Measurements from ENCODE around the gene ERI2.
A peak's percentile ranks its signal among the peaks of the same experiment; 100 is the strongest.

Gene ERI2

DNA sequence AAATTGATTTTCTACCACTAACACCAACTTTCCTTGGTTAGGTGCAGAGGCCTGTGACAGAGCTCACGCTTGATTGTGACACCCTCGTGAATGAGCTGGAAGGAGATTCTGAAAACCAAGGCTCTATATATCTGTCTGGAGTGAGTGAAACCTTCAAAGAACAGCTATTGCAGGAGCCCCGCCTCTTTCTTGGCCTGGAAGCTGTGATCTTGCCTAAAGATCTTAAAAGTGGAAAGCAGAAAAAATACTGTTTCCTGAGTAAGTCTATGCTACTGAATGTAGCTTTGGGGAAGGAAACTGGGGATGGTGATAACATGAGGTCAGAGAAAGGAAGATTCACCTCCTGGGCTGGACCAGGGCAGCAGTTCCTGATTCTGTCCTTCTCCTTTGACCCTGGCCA is 38.3 kb upstream of the ERI2 start:
- DNase-seq (ENCODE audit: insufficient read length) (no peak), FAIRE-seq (no peak)
- TF ChIP-seq POLR2A (IDR thresholded peaks at IDR 0.05; ENCODE audit: low read depth, low read length): no peak
- no peak for TF ChIP-seq POLR2AphosphoS5 (IDR thresholded peaks at IDR 0.05; ENCODE audit: low read depth, low read length)
- no peak for TF ChIP-seq TAF1 (IDR thresholded peaks at IDR 0.05; ENCODE audit: borderline replicate concordance, low read depth, low read length)

DNA sequence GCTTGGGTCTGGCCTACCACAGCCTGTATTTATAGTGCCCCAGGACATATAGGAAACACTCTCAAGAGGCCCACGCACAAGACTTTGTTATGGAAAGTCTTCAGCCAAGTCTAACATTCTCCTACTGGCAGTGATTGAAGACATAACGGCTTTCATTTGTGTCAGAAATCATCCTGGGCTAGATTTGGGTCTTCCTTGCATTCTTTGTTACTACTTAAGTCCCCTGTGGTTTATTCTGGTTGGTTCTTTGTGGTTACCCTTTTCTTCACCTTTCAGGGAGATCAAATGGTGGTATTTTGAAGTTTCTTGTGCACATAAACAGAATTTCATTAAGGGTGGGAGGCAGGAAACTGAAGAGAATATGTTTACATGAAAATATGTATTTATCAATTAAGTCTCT is 37.8 kb upstream of the ERI2 start:
- DNase-seq (ENCODE audit: insufficient read length) (no peak), FAIRE-seq (no peak)
- no peak for TF ChIP-seq POLR2A (IDR thresholded peaks at IDR 0.05; ENCODE audit: low read depth, low read length)
- no peak for TF ChIP-seq TAF1 (IDR thresholded peaks at IDR 0.05; ENCODE audit: borderline replicate concordance, low read depth, low read length)
- TF ChIP-seq POLR2AphosphoS5 (IDR thresholded peaks at IDR 0.05; ENCODE audit: low read depth, low read length): no peak

DNA sequence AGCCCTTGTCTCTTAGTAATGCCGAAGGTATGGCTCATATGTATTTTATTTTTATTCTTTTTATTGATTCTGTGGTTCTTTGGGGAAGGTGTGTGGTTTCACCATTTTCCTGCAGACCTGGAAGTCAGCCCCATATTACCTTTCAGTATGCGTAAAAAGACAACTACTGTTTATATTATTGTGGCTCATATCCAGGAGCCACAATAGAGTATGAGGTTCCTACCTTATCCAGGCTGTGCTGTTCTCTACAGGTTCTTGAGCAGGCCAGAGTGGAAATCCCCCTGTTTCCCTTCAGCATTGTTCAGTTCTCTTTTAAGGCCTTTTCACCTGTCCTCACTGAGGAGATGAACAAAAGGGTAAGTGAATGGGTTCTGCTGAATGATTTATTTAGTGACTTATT is 33.2 kb upstream of the ERI2 start:
- no peak for FAIRE-seq
- DNase-seq (ENCODE audit: insufficient read length): no peak
- TF ChIP-seq TAF1 (IDR thresholded peaks at IDR 0.05; ENCODE audit: borderline replicate concordance, low read depth, low read length) (no peak), POLR2A (IDR thresholded peaks at IDR 0.05; ENCODE audit: low read depth, low read length) (no peak), POLR2AphosphoS5 (IDR thresholded peaks at IDR 0.05; ENCODE audit: low read depth, low read length) (no peak)

DNA sequence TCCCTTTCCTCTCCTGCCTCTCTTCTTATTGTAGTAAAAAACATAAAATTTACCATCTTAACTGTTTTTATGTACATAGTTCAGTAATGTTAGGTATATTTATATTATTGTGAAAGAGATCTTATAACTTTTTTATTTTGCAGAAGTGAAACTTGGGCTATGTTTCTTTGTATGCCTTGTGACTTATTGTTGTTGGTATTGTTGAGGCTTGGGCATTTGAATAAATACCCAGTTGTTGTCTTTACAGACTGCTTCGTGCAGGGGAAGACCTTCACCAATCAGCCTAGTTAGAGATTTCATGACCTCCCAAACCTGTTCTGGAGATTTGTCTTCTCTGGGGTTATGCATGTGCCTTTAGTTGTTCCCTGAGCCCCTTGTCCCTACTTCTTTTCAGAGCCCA is 32.0 kb upstream of the ERI2 start:
- DNase-seq (ENCODE audit: insufficient read length): no peak
- FAIRE-seq: no peak
- TF ChIP-seq POLR2A (IDR thresholded peaks at IDR 0.05; ENCODE audit: low read depth, low read length) (no peak), TAF1 (IDR thresholded peaks at IDR 0.05; ENCODE audit: borderline replicate concordance, low read depth, low read length) (no peak), POLR2AphosphoS5 (IDR thresholded peaks at IDR 0.05; ENCODE audit: low read depth, low read length) (no peak)

DNA sequence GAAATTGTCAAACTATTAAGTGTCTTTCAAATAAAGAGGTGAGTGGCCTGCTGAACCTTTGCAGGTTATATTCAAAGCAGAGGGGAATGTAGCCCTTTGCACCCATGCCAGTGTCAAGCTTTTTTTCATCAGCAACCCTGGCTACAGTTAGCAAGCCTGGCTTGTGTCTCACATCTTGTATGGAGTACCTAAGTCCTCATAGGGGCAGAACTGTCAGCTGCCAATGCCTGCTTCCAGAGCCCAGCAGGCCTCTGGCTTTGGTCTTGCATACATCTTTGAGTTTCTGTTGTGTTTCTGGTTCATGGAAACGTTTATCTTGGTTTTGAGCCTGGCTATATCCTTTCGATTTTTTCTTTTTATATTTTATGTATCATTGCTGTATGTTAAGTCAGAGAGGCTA is 26.8 kb upstream of the ERI2 start:
- DNase-seq (ENCODE audit: insufficient read length) (no peak), FAIRE-seq (no peak)
- TF ChIP-seq POLR2AphosphoS5 (IDR thresholded peaks at IDR 0.05; ENCODE audit: low read depth, low read length) (no peak), POLR2A (IDR thresholded peaks at IDR 0.05; ENCODE audit: low read depth, low read length) (no peak), TAF1 (IDR thresholded peaks at IDR 0.05; ENCODE audit: borderline replicate concordance, low read depth, low read length) (no peak)

DNA sequence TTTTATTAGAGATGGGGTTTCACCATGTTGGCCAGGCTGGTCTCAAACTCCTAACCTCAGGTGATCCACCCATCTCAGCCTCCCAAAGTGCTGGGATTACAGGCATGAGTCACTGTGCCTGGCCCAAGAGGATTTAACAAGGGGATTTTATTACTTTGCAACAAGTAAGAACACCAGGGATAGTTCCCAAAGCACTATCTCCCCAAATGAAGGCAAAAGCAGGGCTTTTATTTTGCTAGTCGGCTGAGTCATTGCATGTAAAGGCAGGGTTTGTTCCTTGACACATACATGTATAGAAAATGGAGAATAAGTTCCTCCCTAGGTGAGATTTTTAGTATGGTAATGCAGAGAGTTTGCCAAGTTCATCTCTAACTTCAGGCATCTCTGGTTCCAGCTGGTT is 24.1 kb upstream of the ERI2 start:
- no peak for FAIRE-seq
- TF ChIP-seq TAF1 (IDR thresholded peaks at IDR 0.05; ENCODE audit: borderline replicate concordance, low read depth, low read length) (no peak), POLR2A (IDR thresholded peaks at IDR 0.05; ENCODE audit: low read depth, low read length) (no peak)

DNA sequence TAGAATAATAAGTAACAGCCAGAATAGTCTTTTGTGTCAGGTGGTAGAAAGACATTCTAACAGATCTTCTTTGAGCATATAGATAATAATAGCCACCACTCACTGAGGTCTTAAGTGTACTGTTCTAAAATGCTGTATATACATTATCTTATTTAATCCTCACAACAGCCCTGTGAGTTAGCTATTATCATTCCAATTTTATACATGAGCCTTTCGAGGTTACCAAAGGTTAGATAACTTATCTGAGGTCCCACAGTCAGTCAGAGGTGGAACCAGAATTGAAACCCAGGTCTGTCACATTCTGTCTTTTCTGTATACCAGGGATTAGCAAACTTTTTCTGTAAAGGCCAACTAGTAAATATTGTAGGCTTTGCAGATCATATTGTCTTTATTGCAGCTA is 23.3 kb upstream of the ERI2 start:
- no peak for TF ChIP-seq POLR2AphosphoS5 (IDR thresholded peaks at IDR 0.05; ENCODE audit: low read depth, low read length)
- no peak for TF ChIP-seq POLR2A (IDR thresholded peaks at IDR 0.05; ENCODE audit: low read depth, low read length)
- no peak for TF ChIP-seq TAF1 (IDR thresholded peaks at IDR 0.05; ENCODE audit: borderline replicate concordance, low read depth, low read length)
- FAIRE-seq (no peak), DNase-seq (ENCODE audit: insufficient read length) (no peak)

More for the DNA sequence above, 24.1 kb upstream of the ERI2 start:
- DNase-seq (ENCODE audit: insufficient read length): no peak

DNA sequence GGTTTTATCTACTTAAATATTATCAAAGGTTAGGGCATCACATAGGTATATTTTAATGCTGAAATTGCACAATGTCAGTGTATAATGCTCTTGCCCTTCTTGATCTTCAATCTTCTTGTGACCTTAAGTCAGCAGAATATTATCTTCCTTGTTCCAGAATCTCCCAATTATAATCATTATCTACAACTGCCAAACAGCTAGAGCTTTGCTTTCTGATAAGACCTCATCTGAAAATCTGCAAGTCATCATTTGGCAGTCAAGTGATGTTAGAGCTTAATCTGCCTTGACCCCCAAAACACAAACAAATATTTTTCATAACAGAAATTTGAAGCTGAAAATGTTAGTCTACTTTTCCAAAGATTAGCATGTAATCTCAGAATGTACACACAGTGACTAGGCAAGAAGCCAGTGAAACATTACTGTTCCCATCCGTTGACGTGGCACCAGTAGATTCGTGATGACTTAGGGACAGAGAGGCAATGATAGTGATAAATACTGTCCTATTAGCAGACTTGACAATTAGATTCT is 19.8 kb upstream of the ERI2 start:
- no peak for FAIRE-seq
- TF ChIP-seq TAF1 (IDR thresholded peaks at IDR 0.05; ENCODE audit: borderline replicate concordance, low read depth, low read length): no peak
- no peak for TF ChIP-seq POLR2AphosphoS5 (IDR thresholded peaks at IDR 0.05; ENCODE audit: low read depth, low read length)
- no peak for TF ChIP-seq POLR2A (IDR thresholded peaks at IDR 0.05; ENCODE audit: low read depth, low read length)
- no peak for DNase-seq (ENCODE audit: insufficient read length)

DNA sequence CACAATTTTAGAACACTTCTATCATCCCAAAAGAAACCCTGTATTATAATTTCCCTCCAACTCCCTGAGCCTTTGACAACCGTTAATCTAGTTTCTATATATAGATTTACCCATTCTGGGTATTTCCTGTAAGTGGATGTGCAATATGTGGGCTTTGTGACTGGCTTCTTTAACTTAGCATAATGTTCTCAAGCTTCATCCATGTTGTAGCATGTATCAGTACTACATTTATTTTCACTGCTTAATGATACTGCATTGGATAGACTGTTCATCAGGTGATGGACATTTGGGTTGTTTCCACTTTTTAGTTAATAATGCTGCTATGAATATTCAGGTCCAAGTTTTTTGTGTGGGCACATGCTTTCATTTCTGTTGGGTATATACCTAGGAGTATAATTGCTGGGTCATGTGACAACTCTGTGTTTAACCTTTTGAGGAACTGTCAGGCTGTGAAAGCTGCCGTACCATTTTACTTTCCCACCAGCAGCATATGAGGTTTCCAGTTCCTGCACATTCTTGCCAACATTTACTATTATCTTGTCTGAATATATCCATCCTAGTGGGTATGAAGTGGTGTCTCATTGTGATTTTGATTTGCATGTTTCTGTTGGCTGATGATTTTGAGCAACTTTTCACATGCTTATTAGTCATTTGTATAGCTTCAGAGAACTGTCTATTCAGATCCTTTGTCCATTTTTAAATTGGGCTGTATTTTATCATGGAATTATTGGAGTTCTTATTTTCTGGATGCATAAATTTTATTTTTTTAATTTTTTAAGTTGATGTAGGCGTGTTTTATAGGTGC is 16.5 kb upstream of the ERI2 start:
- FAIRE-seq: peak; percentile 36
- TF ChIP-seq POLR2AphosphoS5 (IDR thresholded peaks at IDR 0.05; ENCODE audit: low read depth, low read length) (no peak), TAF1 (IDR thresholded peaks at IDR 0.05; ENCODE audit: borderline replicate concordance, low read depth, low read length) (no peak), POLR2A (IDR thresholded peaks at IDR 0.05; ENCODE audit: low read depth, low read length) (no peak)
- no peak for DNase-seq (ENCODE audit: insufficient read length)

DNA sequence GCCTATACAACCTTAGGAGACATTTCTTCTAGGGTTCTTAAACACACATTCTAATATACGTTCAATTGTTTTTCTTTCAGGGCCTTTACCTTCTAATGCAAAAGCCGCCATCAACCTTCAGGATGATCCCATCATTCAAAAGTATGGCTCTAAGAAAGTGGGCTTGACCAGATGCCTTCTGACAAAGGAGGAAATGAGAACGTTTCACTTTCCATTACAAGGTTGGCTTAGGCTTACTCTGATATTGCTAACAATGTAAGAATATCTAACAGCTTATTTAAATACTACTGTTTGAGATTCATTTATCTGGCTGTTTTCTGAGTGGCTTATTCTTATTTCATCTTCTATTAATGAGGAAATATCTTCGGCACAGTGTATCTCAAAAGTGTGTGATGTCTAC is 15.4 kb upstream of the ERI2 start:
- FAIRE-seq (no peak), DNase-seq (ENCODE audit: insufficient read length) (no peak)
- TF ChIP-seq POLR2AphosphoS5 (IDR thresholded peaks at IDR 0.05; ENCODE audit: low read depth, low read length): no peak
- TF ChIP-seq TAF1 (IDR thresholded peaks at IDR 0.05; ENCODE audit: borderline replicate concordance, low read depth, low read length): no peak
- TF ChIP-seq POLR2A (IDR thresholded peaks at IDR 0.05; ENCODE audit: low read depth, low read length): no peak

DNA sequence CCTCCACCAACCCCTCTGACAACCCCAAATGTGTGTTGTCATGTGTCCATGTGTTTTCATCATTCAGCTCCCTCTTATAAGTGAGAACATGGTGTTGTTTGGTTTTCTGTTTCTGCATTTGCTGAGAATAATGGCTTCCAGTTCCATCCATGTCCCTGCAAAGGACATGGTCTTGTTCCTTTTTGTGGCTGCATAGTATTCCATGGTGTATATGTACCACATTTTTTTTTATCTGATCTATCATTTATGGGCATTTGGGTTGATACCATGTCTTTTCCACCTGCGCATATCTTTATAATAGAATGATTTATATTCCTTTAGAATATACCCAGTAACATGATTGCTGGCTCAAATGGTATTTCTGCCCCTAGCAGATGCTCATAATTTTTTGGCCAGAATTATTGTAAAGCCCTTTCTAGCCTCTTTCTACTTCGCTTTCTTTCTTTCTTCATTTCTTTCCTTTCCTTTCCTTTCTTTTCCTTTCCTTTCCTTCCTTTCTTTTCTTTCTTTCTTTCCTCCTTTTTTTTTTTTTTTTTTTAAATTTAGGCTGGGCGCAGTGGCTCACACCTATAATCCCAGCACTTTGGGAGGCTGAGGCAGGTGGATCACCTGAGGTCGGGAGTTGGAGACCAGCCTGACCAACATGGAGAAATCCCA is 12.8 kb upstream of the ERI2 start:
- TF ChIP-seq TAF1 (IDR thresholded peaks at IDR 0.05; ENCODE audit: borderline replicate concordance, low read depth, low read length): no peak
- no peak for TF ChIP-seq POLR2A (IDR thresholded peaks at IDR 0.05; ENCODE audit: low read depth, low read length)
- TF ChIP-seq POLR2AphosphoS5 (IDR thresholded peaks at IDR 0.05; ENCODE audit: low read depth, low read length): no peak
- no peak for FAIRE-seq
- DNase-seq (ENCODE audit: insufficient read length): no peak

DNA sequence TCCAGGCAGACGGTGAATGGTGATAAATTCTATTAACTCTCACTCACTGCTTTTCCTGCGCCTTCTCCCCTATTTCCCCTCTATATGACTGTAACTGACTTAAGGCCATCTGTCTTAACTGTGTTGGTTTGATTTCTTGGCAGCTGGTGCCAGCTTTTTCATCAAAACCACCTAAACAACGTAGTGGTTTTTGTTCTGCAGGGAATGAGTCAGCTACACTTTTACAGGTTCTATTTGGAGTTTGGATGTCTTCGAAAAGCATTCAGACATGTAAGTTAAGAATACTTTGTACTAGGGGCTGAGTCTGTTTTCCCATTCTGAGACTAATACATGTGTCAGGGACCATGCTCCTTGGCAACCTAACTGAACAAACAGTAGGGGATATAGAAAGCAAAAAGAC is 8.5 kb upstream of the ERI2 start:
- DNase-seq (ENCODE audit: insufficient read length): no peak
- TF ChIP-seq TAF1 (IDR thresholded peaks at IDR 0.05; ENCODE audit: borderline replicate concordance, low read depth, low read length) (no peak), POLR2A (IDR thresholded peaks at IDR 0.05; ENCODE audit: low read depth, low read length) (no peak), POLR2AphosphoS5 (IDR thresholded peaks at IDR 0.05; ENCODE audit: low read depth, low read length) (no peak)
- FAIRE-seq: no peak

All from GM12892 (cell line).